NCI-H510A (cell line): ENCODE results near the gene NUMA1.
A peak's percentile ranks its signal among the peaks of the same experiment; 100 is the strongest.

Experiments
- DNase-seq: peaks from one replicate; lab custom pipeline; 2025; lab: John Stamatoyannopoulos, UW

Gene NUMA1

GRCh38 chr11:72080326-72081183, at the start of gene NUMA1, which contains the start of gene LRRC51:
Gene NUMA1, minus strand, starts transcription at chr11:72080542. Its CDS starts 44,599 bp downstream, at chr11:72035943.
Gene LRRC51, plus strand, starts transcription at chr11:72080850. Its CDS starts 8,234 bp downstream, at chr11:72089084.
- DNase-seq = peak; percentile 98

GRCh38 chr11:72129381-72129780, 49.0 kb upstream of the NUMA1 start:
- no peak for DNase-seq

DNA sequence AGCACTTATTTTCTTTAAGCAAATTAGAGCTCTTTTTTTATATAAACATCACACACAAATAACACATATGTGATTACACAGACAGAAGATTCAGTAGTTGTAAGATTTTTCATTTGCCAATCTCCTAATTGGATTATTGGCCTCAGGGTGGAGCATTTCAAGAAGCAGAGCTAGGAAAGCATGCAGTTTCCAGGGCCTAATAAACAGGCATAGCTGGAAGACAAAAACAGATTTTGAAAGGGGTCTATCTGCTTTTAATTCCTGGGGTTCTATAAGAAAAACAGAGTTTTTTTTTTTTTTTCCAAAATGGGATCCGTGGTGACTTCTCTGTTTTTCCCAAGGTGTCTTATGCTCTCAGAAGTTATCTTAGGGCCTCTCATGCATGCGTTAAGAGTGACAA, 47.6 kb upstream of the NUMA1 start:
- DNase-seq = no peak

DNA sequence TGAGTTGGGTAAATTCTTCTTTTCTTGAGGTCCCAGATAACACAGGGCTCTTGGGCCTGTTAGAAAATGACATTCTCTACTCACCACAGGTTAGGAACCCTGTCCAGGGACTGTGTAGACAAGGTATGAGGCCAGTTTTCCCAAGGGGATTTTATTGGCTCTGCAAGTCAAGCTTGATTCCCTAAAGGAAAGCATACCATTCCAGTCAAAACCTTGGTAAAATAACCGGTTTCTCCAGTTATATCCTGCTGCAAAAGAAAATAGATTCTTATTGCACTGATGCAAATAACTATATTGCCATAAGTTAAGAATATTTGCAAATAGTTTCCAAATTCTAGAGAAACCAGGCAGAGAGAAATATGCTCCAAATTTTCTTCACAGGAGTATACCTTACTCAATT, 45.6 kb upstream of the NUMA1 start:
- no peak for DNase-seq

DNA sequence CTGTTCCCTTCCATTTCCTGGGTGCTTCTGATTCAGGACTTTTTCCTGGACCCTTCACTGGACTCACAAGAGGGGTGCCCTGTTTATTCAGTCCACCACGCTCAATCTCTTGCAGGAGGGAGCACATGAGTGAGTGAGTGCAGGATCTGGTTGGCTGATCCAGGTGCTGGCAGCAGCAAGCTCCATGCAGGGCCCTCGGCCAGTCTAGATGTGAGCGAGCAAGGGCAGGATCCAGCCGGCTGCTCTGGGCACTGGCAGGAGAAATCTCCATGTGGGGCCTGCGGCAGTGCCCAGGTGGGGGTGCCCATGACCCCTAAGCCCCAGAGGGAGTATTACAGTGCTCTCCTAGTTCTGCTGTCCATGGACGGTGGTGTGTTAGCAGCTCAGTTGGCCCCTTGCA, 43.7 kb upstream of the NUMA1 start:
- DNase-seq = no peak

DNA sequence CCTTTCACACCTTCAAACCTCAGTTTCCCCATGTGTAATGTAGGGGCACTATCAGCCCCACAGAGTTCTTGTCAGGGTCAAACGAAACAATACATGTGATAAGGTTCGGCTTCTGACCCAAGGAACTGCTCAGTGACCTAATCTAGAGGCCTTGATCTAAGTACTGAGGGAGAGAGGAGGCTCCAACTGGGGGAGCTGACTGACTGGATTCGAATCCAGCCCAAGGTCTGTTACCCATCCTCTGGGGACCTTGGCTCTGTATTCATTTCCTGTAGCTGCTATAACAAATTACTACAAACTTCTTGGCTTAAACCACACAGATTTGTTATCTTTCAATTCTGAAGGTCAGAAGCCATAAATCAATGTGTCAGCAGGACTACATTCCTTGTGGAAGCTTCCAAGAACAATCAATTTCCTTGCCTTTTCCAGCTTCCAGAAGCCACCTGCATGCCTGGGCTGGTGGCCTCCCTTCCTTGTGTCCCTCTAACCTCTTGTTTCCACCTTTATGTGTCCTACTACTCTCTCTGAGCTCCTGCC, 42.8 kb upstream of the NUMA1 start:
- DNase-seq = no peak

DNA sequence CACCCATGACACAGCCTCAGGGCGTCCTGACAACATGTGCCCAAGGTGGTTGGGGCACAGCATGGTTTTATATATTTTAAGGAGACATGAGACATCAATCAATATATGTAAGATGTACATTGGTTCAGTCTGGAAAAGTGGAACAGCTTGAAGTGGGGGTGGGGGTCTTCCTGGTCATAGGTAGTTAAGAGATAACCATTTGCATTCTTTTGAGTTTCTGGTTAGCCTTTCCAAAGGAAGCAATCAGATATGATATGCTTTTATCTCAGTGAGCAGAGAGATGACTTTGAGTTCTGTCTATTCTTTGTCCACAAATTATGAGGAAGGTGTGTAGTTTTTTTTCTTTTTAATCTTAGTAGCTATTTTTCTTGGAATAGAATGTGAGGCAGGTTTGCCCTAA, 42.3 kb upstream of the NUMA1 start:
- no peak for DNase-seq

DNA sequence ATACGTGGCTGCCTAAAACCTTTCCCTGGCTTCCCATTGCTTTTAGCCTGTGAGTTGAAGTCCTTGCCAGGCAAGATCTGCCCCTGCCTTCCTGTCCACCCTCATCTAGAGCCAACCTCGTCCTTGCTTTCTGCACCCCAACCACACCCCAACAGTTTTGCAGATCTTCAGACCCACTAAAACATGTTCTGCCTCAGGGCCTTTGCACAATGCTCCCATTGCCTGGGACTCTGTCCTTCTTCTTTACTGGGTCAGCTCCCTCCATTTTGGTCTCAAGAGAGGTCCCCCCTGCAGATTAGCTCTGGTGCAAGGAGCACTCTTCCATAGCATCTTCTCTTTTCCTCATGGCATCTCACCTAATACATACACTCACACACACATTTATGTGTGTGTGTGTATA, 40.6 kb upstream of the NUMA1 start:
- no peak for DNase-seq

- no peak for DNase-seq
Measured at GRCh38 chr11:72119198-72119597, 38.9 kb upstream of the NUMA1 start.

- DNase-seq = no peak
Measured at GRCh38 chr11:72116019-72116755, 35.8 kb upstream of the NUMA1 start.

- DNase-seq = no peak
Measured at GRCh38 chr11:72114570-72114969, 34.2 kb upstream of the NUMA1 start.

- DNase-seq = no peak
Measured at GRCh38 chr11:72112978-72113808, 32.9 kb upstream of the NUMA1 start.

DNA sequence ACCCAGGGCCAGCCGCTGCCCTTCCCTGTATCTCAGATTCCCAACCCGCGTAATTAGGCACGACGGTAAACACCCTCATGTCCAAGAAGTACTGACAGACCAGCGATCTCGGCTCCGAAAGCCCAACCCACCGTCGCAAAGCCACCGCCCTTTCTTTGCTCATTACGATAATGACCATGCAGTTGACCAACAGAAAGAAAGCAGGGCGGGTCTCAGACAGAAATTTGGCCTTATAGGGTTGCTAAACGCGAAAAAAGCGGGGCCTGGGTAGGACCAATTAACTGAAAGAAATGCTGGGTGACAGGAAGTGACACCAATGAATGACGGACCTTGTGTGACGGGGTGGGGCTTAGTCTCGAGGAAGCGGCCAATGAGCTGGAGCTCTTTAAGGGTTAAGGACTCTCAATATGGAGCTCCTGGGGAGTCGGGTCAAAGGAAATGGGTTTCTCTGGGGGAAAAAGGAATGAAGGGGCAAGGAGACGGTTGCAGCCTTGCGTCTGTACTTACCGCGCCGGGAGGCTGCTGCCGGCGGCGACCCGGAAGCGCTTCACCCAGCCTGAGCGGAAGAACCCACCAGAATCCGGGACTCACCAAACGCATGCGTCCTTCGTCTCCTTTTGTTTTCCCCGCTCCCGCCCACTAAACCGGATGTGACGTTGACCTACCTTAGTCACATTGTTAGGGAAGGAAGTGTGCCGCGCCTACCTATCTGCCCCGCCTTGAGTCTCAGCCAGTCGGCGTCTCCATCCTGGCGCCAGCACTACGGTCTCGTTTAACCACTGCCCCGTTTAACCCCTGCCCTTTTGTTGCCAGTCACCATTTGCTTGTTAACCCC, 32.0 kb upstream of the NUMA1 start, which contains the start of gene ANAPC15:
ANAPC15 (minus strand) TSS at position 553 of the 835 bp plus-strand sequence. CDS start 1,419 bp downstream, outside the sequence.
- DNase-seq = peak; percentile 98

DNA sequence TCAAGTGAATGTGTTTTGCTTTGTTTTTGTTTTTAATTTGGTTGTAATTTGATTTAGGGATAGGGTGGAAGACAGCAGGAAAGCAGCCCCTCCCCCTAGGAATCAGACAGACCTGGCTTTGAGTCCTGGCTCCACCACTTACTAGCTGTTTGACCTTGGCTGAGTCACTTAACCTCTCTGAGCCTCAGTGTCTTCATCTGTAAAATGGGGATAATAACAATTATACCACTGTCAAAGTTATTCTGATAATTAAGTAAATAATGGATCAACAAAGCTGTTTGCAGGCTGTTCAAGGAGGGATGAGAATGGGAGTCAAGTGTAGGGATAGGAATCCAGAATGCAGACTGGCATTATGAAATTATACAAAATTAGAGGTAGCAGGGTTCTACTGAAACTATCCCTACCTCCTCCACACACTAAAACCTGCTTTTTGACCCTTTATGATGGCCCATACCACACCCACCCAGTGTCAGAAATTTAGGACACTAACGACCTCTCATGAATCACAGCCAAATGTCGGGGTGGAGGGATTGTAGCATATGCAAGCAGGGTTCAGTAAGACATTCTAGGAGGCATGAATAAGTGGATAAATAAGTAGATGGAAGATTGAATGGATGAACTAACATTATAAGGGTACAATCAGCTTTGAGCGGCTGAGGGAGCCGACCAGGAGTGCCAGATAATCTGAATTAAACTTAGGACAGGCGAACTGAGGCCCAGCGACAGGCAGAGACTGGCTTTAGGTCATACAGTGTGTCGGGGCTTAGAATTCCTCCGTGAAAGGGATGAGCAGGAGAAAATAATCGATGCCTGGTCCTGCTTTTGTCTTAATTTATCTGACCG, 31.2 kb upstream of the NUMA1 start:
- no peak for DNase-seq

GRCh38 chr11:72105888-72106287, 25.5 kb upstream of the NUMA1 start, which contains the start of gene TOMT:
Gene TOMT, plus strand, starts transcription at chr11:72105924. Its CDS starts 28 bp downstream, at chr11:72105952.
- no peak for DNase-seq

GRCh38 chr11:72103754-72104167, 23.4 kb upstream of the NUMA1 start:
- no peak for DNase-seq

GRCh38 chr11:72102946-72103753, 22.8 kb upstream of the NUMA1 start, which contains the start of gene LAMTOR1:
Gene LAMTOR1, minus strand, starts transcription at chr11:72103297. Its CDS starts 73 bp downstream, at chr11:72103224.
- DNase-seq = peak; percentile 98

DNA sequence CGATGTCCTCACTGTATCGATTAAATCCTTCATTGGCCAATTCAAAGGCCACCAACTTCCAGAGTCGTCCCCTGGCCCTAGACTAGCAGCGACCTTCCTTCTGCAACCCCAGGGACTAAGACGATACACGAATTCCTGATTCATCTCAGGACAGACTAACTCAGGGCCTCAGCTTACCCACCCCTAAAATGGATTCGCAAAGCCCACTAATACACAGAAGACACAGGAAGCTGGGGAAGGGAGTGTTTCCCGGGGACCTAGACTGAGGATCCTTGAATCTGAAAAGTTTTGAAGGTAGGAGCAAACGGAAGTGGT, 22.2 kb upstream of the NUMA1 start:
- no peak for DNase-seq

DNA sequence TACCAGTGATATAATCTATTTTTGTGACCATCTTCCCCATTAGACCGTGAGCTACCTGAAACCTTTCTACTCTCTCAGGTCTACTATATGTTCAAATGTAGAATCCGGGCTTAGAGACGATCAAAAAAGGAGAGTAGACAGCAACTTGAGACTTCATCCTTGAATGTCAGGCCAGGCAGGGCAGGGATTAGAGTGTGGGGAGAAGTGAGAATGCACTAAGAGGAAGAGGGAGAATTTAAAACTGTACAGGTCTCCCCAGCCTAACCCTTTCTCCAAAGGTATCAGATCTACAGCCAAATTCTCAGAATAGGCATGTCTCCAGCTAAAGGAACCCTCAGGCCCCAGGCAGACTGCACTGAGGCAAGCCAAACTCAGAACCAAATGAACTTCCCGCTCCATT, 21.8 kb upstream of the NUMA1 start:
- no peak for DNase-seq
